ENCODE results near the gene IL6.

IL6 gene

GRCh38 chr7:22743014-22743413, 16.0 kb downstream of the IL6 start:
- Histone ChIP-seq H4K20me1 (ENCODE audit: insufficient read depth, low read length) (no peaks in the 10 kb centered on the region), H3K4me2 (ENCODE audit: insufficient read depth, low read length) (no peak overlapping the region), H3K9me3 (ENCODE audit: insufficient read depth, low read length, severe bottlenecking) (no peaks in the 10 kb centered on the region), H3K4me3 (ENCODE audit: low read depth in 1 of 2, low read length in 2 of 2) (no peak overlapping the region), H3K79me2 (ENCODE audit: insufficient read depth, low read length) (no peaks in the 10 kb centered on the region), H2AFZ (ENCODE audit: low read depth, low read length) (no peak overlapping the region), H3K27me3 (ENCODE audit: insufficient read depth, low read length, poor library complexity) (no peaks in the 10 kb centered on the region), H3K36me3 (ENCODE audit: insufficient read depth, low read length) (no peaks in the 10 kb centered on the region), H3K27ac (ENCODE audit: low read length) (no peak overlapping the region), H3K9ac (ENCODE audit: low read depth, low read length) (no peak overlapping the region), H3K4me1 (ENCODE audit: insufficient read depth, low read length) (no peaks in the 10 kb centered on the region)
- DNase-seq: no peak
- TF ChIP-seq EZH2 (IDR thresholded peaks at IDR 0.05; ENCODE audit: borderline replicate concordance, low read depth, low read length, severe bottlenecking): no peak
- TF ChIP-seq CTCF (IDR thresholded peaks at IDR 0.05; ENCODE audit: borderline replicate concordance, extremely low read depth, low read length, poor library complexity, severe bottlenecking): no peak
- ATAC-seq (ENCODE audit: insufficient read depth, low read depth): no peak

GRCh38 chr7:22751341-22751740, 24.3 kb downstream of the IL6 start:
- no peak overlapping the region for H3K9ac ChIP-seq (ENCODE audit: low read depth, low read length)
- H3K79me2 ChIP-seq (ENCODE audit: insufficient read depth, low read length): no peaks in the 10 kb centered on the region
- no peaks in the 10 kb centered on the region for H4K20me1 ChIP-seq (ENCODE audit: insufficient read depth, low read length)
- no peak overlapping the region for H3K27ac ChIP-seq (ENCODE audit: low read length)
- no peak overlapping the region for H2AFZ ChIP-seq (ENCODE audit: low read depth, low read length)
- H3K9me3 ChIP-seq (ENCODE audit: insufficient read depth, low read length, severe bottlenecking): no peaks in the 10 kb centered on the region
- no peak overlapping the region for H3K4me2 ChIP-seq (ENCODE audit: insufficient read depth, low read length)
- DNase-seq (no peak), ATAC-seq (ENCODE audit: insufficient read depth, low read depth) (no peak)
- H3K4me1 ChIP-seq (ENCODE audit: insufficient read depth, low read length): no peaks in the 10 kb centered on the region
- H3K36me3 ChIP-seq (ENCODE audit: insufficient read depth, low read length): no peaks in the 10 kb centered on the region
- H3K4me3 ChIP-seq (ENCODE audit: low read depth in 1 of 2, low read length in 2 of 2): no peak overlapping the region
- peaks cover 2% of the 10 kb centered on the region for H3K27me3 ChIP-seq (ENCODE audit: insufficient read depth, low read length, poor library complexity)
- TF ChIP-seq CTCF (IDR thresholded peaks at IDR 0.05; ENCODE audit: borderline replicate concordance, extremely low read depth, low read length, poor library complexity, severe bottlenecking): no peak
- TF ChIP-seq EZH2 (IDR thresholded peaks at IDR 0.05; ENCODE audit: borderline replicate concordance, low read depth, low read length, severe bottlenecking): no peak

GRCh38 chr7:22757338-22757994, 30.5 kb downstream of the IL6 start:
- ATAC-seq (ENCODE audit: insufficient read depth, low read depth) (no peak), DNase-seq (no peak)
- Histone ChIP-seq H2AFZ (ENCODE audit: low read depth, low read length) (no peak overlapping the region), H3K4me3 (ENCODE audit: low read depth in 1 of 2, low read length in 2 of 2) (no peak overlapping the region), H3K4me1 (ENCODE audit: insufficient read depth, low read length) (no peaks in the 10 kb centered on the region), H3K9ac (ENCODE audit: low read depth, low read length) (no peak overlapping the region), H3K4me2 (ENCODE audit: insufficient read depth, low read length) (no peak overlapping the region), H3K9me3 (ENCODE audit: insufficient read depth, low read length, severe bottlenecking) (no peaks in the 10 kb centered on the region), H3K27ac (ENCODE audit: low read length) (no peak overlapping the region), H3K27me3 (ENCODE audit: insufficient read depth, low read length, poor library complexity) (peaks cover 5% of the 10 kb centered on the region), H3K79me2 (ENCODE audit: insufficient read depth, low read length) (no peaks in the 10 kb centered on the region), H4K20me1 (ENCODE audit: insufficient read depth, low read length) (no peaks in the 10 kb centered on the region), H3K36me3 (ENCODE audit: insufficient read depth, low read length) (no peaks in the 10 kb centered on the region)
- TF ChIP-seq EZH2 (IDR thresholded peaks at IDR 0.05; ENCODE audit: borderline replicate concordance, low read depth, low read length, severe bottlenecking) (no peak), CTCF (IDR thresholded peaks at IDR 0.05; ENCODE audit: borderline replicate concordance, extremely low read depth, low read length, poor library complexity, severe bottlenecking) (no peak)

Data from DND-41 (cell line).